Left ventricle myocardium inferior (tissue), 1 donor: ENCODE measurements around the gene DDC. TPM values are rescaled to one million over a fixed set of nuclear protein-coding genes. Genes with fewer than 3 reads are reported as not detected.
A peak's percentile ranks its signal among the peaks of the same experiment; 100 is the strongest.

Experiments used
- DNase-seq: peaks from one replicate; pipeline ENCODE4 v3.0.0-alpha.2; 2020
- H3K27ac ChIP-seq: fragments of 200-600 bp; replicated peaks from 2 replicates; pipeline ENCODE4 v1.8.0; 2021
- H3K27me3 ChIP-seq: fragments of 200-600 bp; 2 replicates; pipeline ENCODE4 v1.8.0; 2021; ENCODE audit warnings: low read depth
- H3K36me3 ChIP-seq: fragments of 200-600 bp; 2 replicates; pipeline ENCODE4 v1.8.0; 2021
- H3K4me1 ChIP-seq: fragments of 200-600 bp; 2 replicates; pipeline ENCODE4 v1.8.0; 2021
- H3K4me3 ChIP-seq: fragments of 200-600 bp; 2 replicates; pipeline ENCODE4 v1.8.0; 2021; ENCODE audit warnings: mild to moderate bottlenecking, moderate library complexity
- H3K9me3 ChIP-seq: fragments of 200-600 bp; replicated peaks from 2 replicates; pipeline ENCODE4 v1.8.0; 2021
- intact Hi-C: fragments of 100-400 bp; cut with micrococcal nuclease; formaldehyde crosslinking; loops from one replicate; pipeline ENCODE4 v1.11.0; 2022
- total RNA-seq: library from RNA; stranded (reverse); fragmentation: NEBNext Ultra II Directional; extraction: Animal tissue kit (Norgen Biotek cat#: 25700); gene quantifications from one replicate; pipeline ENCODE4 v1.2.1, GENCODE V29; 2021
- TF ChIP-seq, protein P1 (sequence below): fragments of 200-600 bp; IDR thresholded peaks from 2 replicates; pipeline ENCODE4 v1.8.0; 2021; ENCODE audit warnings: antibody characterized with exemption, mild to moderate bottlenecking, borderline replicate concordance
- donor health status: DM: no; HTN: yes; CAD: no; lungs with severe emphysema.

The DDC gene
- total RNA-seq, 1 donor from 2014 or later, result not detected

DNA sequence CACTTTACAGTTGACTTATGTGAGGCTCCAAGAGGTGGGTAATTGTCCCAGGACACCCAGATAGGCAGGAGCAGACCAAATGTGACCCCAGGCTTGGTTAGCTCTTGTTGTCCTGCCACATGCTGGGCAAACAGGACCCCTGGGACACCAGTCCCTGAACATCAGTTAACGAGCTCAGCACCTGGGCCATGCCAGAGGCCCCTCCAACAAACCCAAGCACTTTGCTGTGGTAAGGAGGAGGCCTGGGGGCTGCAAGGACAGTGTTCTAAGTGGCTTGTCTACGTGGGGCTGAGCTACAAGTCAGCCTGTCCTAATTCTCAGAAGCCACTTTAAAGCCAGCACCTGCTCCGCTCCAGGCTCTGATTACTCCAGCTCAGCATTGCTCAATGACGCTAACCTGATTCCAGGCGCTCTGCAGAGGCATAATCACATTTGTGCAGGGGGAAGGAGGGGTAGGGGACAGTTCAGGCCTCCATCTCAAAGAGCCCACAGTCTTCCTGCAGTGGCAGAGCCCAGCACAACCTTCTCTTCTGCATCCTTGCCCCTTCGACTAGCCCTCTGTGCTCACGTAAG lies 57.2 kb downstream of the DDC start:
- Histone ChIP-seq H3K4me3 (no peak overlapping the region), H3K9me3 (no peaks in the 10 kb centered on the region), H3K27ac (no peak overlapping the region), H3K27me3 (peaks cover 10% of the 10 kb centered on the region), H3K36me3 (no peaks in the 10 kb centered on the region), H3K4me1 (peaks cover 4% of the 10 kb centered on the region)
- DNase-seq, result no peak
- TF ChIP-seq, protein P1, sequence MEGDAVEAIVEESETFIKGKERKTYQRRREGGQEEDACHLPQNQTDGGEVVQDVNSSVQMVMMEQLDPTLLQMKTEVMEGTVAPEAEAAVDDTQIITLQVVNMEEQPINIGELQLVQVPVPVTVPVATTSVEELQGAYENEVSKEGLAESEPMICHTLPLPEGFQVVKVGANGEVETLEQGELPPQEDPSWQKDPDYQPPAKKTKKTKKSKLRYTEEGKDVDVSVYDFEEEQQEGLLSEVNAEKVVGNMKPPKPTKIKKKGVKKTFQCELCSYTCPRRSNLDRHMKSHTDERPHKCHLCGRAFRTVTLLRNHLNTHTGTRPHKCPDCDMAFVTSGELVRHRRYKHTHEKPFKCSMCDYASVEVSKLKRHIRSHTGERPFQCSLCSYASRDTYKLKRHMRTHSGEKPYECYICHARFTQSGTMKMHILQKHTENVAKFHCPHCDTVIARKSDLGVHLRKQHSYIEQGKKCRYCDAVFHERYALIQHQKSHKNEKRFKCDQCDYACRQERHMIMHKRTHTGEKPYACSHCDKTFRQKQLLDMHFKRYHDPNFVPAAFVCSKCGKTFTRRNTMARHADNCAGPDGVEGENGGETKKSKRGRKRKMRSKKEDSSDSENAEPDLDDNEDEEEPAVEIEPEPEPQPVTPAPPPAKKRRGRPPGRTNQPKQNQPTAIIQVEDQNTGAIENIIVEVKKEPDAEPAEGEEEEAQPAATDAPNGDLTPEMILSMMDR, result no peak
- intact Hi-C loops, result no loop called here

DNA sequence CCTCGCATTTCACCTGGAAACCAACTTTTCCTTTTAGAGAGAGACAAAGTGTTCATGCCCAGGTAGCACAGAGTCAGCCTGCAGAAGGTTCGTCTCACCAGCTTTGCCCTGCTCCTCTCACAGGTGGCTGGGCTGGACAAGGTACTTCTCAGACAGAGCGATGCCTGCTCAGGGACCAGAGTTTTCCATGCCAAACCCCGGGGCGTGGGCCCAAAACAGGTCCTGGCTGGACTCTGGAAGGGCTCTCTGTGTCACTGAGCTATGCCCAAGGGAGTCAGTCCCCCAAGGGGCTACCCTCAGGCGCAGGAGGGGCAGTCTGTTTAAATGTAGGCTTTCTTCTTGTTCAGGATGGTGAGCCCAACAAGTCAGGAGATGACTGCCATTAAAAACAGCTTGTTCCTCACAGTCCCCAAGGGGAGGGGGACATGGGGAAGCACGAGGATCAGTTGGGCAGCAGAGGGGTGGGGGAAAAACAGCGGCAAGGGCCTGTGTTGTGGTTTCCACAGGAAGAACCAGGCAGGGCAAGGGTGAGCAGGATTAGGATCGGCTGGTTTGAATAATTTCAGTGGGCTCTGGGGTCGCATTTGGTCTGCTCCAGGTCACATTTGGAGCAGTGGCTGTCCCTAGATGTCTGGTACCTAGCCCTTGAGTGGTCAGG lies 59.5 kb downstream of the DDC start:
- H3K4me1 ChIP-seq, result peaks cover 20% of the 10 kb centered on the region
- TF ChIP-seq, protein P1, result no peak
- H3K4me3 ChIP-seq, result no peak overlapping the region
- no peak for DNase-seq
- H3K27ac ChIP-seq, result no peak overlapping the region
- H3K36me3 ChIP-seq, result no peaks in the 10 kb centered on the region
- no peaks in the 10 kb centered on the region for H3K27me3 ChIP-seq
- no peaks in the 10 kb centered on the region for H3K9me3 ChIP-seq
- intact Hi-C loops, result no loop called here

DNA sequence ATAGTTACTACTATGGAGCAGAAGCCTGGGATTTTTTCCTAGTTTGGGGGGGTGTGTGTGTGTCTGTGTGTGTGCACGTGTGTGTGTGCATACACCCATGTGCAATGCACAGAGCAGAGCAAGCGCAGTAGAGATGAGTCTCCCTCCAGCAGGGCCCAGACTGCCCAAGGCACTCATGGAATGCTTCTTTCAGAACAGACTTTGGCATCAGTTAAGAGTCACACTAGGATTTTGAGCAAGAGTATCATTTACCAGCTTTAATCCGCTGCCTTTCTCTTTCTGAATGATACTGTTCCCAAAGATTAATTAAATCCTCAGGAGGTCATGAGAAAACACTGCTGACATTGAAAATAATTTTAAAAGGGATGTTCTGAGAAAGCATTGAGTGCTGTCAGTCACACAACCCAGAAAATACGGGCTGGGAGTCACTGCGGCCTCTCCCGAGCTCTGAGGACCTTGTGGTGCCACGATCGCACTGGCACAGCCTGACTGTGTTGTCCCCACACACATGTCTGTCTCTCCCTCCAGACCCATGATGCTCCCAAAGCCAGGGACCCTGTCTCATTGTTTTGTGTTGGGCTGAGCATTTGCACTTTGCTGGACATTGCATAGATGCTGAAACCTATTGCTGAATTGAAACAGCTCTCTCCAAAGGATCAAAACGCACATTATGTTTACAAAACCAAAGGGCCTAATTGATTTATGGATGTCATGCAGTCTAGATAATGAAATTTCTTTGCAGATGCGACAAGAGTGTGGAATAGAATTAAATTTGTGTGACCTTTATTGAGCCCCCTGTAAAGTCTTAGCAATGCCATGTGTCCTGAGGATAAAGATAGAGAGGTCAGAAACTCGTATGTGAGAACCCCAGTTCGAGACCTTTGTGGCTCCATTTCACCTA lies 60.3 kb downstream of the DDC start:
- DNase-seq, result no peak
- Histone ChIP-seq H3K9me3 (no peaks in the 10 kb centered on the region), H3K27me3 (no peaks in the 10 kb centered on the region), H3K36me3 (no peaks in the 10 kb centered on the region), H3K4me3 (no peak overlapping the region), H3K27ac (no peak overlapping the region), H3K4me1 (peaks cover 20% of the 10 kb centered on the region)
- TF ChIP-seq, protein P1, result no peak
- intact Hi-C loops, result no loop called here

DNA sequence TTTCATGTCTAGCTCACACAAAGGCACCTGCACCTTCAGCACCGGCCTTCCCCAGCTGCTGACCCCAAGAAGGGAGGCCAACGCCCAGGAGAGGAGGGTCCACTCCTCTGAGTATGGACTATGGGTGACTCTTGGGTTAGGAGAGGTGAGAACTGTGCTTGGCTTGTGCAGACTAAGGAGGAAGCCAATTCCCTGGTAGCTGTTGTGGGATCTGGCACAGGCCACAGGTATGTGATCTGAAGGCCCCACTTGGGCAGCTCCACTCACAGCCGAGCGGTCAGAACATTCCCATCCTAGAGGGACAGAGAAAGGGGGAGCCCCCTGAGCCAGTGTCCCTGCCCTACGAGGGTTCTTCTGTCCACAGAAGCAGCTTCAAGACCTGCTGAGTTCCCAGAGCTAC lies 62.3 kb downstream of the DDC start:
- Histone ChIP-seq H3K27me3 (no peaks in the 10 kb centered on the region), H3K27ac (peak overlapping the region; percentile 81), H3K9me3 (no peaks in the 10 kb centered on the region), H3K4me1 (peaks cover 23% of the 10 kb centered on the region), H3K4me3 (peak overlapping the region; percentile 24), H3K36me3 (no peaks in the 10 kb centered on the region)
- intact Hi-C loops, result no loop called here
- TF ChIP-seq, protein P1, result no peak
- DNase-seq, result peak; percentile 28

DNA sequence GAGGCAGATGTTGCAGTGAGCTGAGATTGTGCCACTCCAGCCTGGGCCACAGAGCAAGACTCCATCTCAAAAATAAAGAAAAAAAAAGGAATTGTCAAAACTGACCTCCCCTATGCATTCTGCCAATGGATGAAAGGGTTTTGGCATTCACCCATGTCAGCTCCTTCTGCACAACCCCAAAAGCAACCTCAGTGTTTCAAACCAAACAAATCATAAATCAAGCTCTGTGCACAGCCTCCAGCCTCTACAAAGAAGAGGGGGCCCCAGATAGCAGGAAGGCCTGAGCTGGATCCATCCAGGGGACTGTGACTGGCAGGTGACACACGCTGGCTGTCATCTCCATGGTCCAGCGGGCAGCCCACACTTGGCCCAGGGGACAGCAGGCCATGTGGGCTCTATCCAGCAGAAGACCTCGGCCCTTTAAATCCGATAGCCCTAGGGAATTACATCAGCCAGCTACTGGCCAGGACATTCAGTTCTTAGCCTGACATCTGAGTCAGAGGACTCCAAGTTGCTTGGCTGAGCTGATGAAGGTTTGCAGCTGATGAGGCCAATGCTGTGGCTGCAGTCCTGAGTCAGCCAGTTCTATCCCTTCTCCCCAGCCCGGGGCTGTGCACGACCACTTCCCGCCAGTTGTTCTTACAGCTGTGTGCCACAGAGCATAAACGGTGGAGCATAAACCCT lies 63.1 kb downstream of the DDC start:
- peak overlapping the region; percentile 81 for H3K27ac ChIP-seq
- H3K9me3 ChIP-seq, result no peaks in the 10 kb centered on the region
- H3K4me3 ChIP-seq, result peak overlapping the region; percentile 24
- peaks cover 26% of the 10 kb centered on the region for H3K4me1 ChIP-seq
- H3K27me3 ChIP-seq, result no peaks in the 10 kb centered on the region
- TF ChIP-seq, protein P1, result no peak
- intact Hi-C loops, result no loop called here
- peak; percentile 77 for DNase-seq
- H3K36me3 ChIP-seq, result no peaks in the 10 kb centered on the region
